Amniotic stem cell (primary cell): Measurements from ENCODE around the gene TEDC1.

Experiments
- DNase-seq: peaks from one replicate; lab custom pipeline; 2025; lab: John Stamatoyannopoulos, UW

The TEDC1 gene

GRCh38 chr14:105484997-105485393, 6.1 kb upstream of the TEDC1 start:
- DNase-seq: no peak

- no peak for DNase-seq
Measured at GRCh38 chr14:105485739-105486162, 5.3 kb upstream of the TEDC1 start.

- no peak for DNase-seq
Measured at GRCh38 chr14:105486163-105486973, 4.7 kb upstream of the TEDC1 start, which contains the start of gene CRIP1. TSS of gene CRIP1 (plus strand) at chr14:105486886. CDS start at chr14:105487260, 374 bp downstream.

- no peak for DNase-seq
Measured at GRCh38 chr14:105486974-105487448, 4.0 kb upstream of the TEDC1 start.

- DNase-seq: no peak
Measured at GRCh38 chr14:105487449-105487985, 3.5 kb upstream of the TEDC1 start.

GRCh38 chr14:105487986-105488777, 2.9 kb upstream of the TEDC1 start:
- no peak for DNase-seq

GRCh38 chr14:105488781-105489541, 2.1 kb upstream of the TEDC1 start:
- no peak for DNase-seq

GRCh38 chr14:105489542-105490266, 1.3 kb upstream of the TEDC1 start:
- peak; percentile 64 for DNase-seq

GRCh38 chr14:105490267-105490571, 827 bp upstream of the TEDC1 start:
- no peak for DNase-seq

GRCh38 chr14:105491366-105491973, 424 bp downstream of the TEDC1 start:
- no peak for DNase-seq

GRCh38 chr14:105492031-105492970, 1.3 kb downstream of the TEDC1 start:
- DNase-seq: no peak

- DNase-seq: no peak
Measured at GRCh38 chr14:105492971-105493871, 2.2 kb downstream of the TEDC1 start.

- DNase-seq: no peak
Measured at GRCh38 chr14:105493921-105494605, 3.0 kb downstream of the TEDC1 start.

GRCh38 chr14:105494606-105494929, 3.5 kb downstream of the TEDC1 start:
- DNase-seq: no peak

GRCh38 chr14:105495101-105495989, 4.3 kb downstream of the TEDC1 start:
- DNase-seq: no peak

- no peak for DNase-seq
Measured at GRCh38 chr14:105495990-105496830, 5.2 kb downstream of the TEDC1 start.
